ENCODE results near the gene SSU72. TPM values are rescaled to one million over a fixed set of nuclear protein-coding genes. Genes with fewer than 3 reads are reported as not detected.
A peak's percentile ranks its signal among the peaks of the same experiment; 100 is the strongest.

The SSU72 gene
- total RNA-seq, 4 donors from 2014 or later = 96.4 to 163 (median 123) TPM

GRCh38 chr1:1603671-1604373 is 29.2 kb upstream of the SSU72 start:
- no peak for DNase-seq (ENCODE audit: low spot score in 2 of 2)

GRCh38 chr1:1602968-1603506 is 28.4 kb upstream of the SSU72 start:
- peak in 1 of 2 donors; percentile 85 for DNase-seq (ENCODE audit: low spot score in 2 of 2)
- intact Hi-C loops (cut with DNase I; ENCODE audit: low total_unique reads) = no loop called here
- H3K4me3 ChIP-seq (ENCODE audit: low read depth, poor library complexity, severe bottlenecking) = no peak overlapping the region
- TF ChIP-seq CTCF (IDR thresholded peaks at IDR 0.05) = no peak
- no peak for TF ChIP-seq POLR2A (IDR thresholded peaks at IDR 0.05)
- 75 to 78% methylated on average over 13 of the region's 13 CpGs for WGBS, 2 donors

More at GRCh38 chr1:1603671-1604373, 29.2 kb upstream of the SSU72 start:
- no peak for TF ChIP-seq POLR2A (IDR thresholded peaks at IDR 0.05)
- no peak for TF ChIP-seq CTCF (IDR thresholded peaks at IDR 0.05)
- H3K4me3 ChIP-seq (ENCODE audit: low read depth, poor library complexity, severe bottlenecking) = no peak overlapping the region
- WGBS, 2 donors = 66 to 77% methylated on average over 7 to 13 of the region's 13 CpGs
- intact Hi-C loops (cut with DNase I; ENCODE audit: low total_unique reads) = no loop called here

GRCh38 chr1:1602304-1602967 is 27.8 kb upstream of the SSU72 start:
- H3K4me3 ChIP-seq (ENCODE audit: low read depth, poor library complexity, severe bottlenecking) = no peak overlapping the region
- WGBS, 2 donors = 69 to 71% methylated on average over 18 of the region's 18 CpGs
- DNase-seq (ENCODE audit: low spot score in 2 of 2) = no peak
- TF ChIP-seq POLR2A (IDR thresholded peaks at IDR 0.05) (no peak), CTCF (IDR thresholded peaks at IDR 0.05) (no peak)
- intact Hi-C loops (cut with DNase I; ENCODE audit: low total_unique reads) = no loop called here

- 90% methylated on average over 13 to 15 of the region's 15 CpGs for WGBS, 2 donors
- DNase-seq (ENCODE audit: low spot score in 2 of 2) = peak in 1 of 2 donors; percentile 80
- TF ChIP-seq CTCF (IDR thresholded peaks at IDR 0.05) = no peak
- no peak for TF ChIP-seq POLR2A (IDR thresholded peaks at IDR 0.05)
- intact Hi-C loops (cut with DNase I; ENCODE audit: low total_unique reads) = no loop called here
- no peak overlapping the region for H3K4me3 ChIP-seq (ENCODE audit: low read depth, poor library complexity, severe bottlenecking)
Measured at GRCh38 chr1:1601564-1602303, 27.1 kb upstream of the SSU72 start.

GRCh38 chr1:1600861-1601563 is 26.3 kb upstream of the SSU72 start:
- intact Hi-C loops (cut with DNase I; ENCODE audit: low total_unique reads) = no loop called here
- peak in 1 of 2 donors; percentile 85 for DNase-seq (ENCODE audit: low spot score in 2 of 2)
- H3K4me3 ChIP-seq (ENCODE audit: low read depth, poor library complexity, severe bottlenecking) = no peak overlapping the region
- TF ChIP-seq CTCF (IDR thresholded peaks at IDR 0.05) (no peak), POLR2A (IDR thresholded peaks at IDR 0.05) (no peak)
- WGBS, 2 donors = 63 to 76% methylated on average over 15 to 20 of the region's 22 CpGs
